DMS114 treated with DMSO at 0.1 percent for 48 hours (cell line): ENCODE results near the gene TRIM73.
"Not testable (repeated sequence)": the region's sequence is repeated elsewhere in the genome, so short reads cannot be mapped to it uniquely, and the experiment has no call there.

Source experiments
- DNase-seq: peaks from one replicate; lab custom pipeline; 2025; ENCODE audit not compliant: unreplicated experiment; lab: John Stamatoyannopoulos, UW

TRIM73 gene

GRCh38 chr7:75415428-75415817 lies 20.0 kb downstream of the TRIM73 start:
- DNase-seq, result not testable (repeated sequence)

- DNase-seq, result not testable (repeated sequence)
Measured at GRCh38 chr7:75415829-75416373, 20.5 kb downstream of the TRIM73 start.

GRCh38 chr7:75416787-75417186 lies 21.4 kb downstream of the TRIM73 start:
- DNase-seq, result not testable (repeated sequence)

- not testable (repeated sequence) for DNase-seq
Measured at GRCh38 chr7:75418292-75418858, 22.9 kb downstream of the TRIM73 start.

- not testable (repeated sequence) for DNase-seq
Measured at GRCh38 chr7:75419210-75419609, 23.8 kb downstream of the TRIM73 start.

- DNase-seq, result not testable (repeated sequence)
Measured at GRCh38 chr7:75419693-75420092, 24.3 kb downstream of the TRIM73 start.

- DNase-seq, result not testable (repeated sequence)
Measured at GRCh38 chr7:75420152-75420551, 24.7 kb downstream of the TRIM73 start.

- not testable (repeated sequence) for DNase-seq
Measured at GRCh38 chr7:75421798-75422710, 26.6 kb downstream of the TRIM73 start.

GRCh38 chr7:75423481-75423880 lies 28.1 kb downstream of the TRIM73 start:
- not testable (repeated sequence) for DNase-seq

GRCh38 chr7:75439000-75439399 lies 43.6 kb downstream of the TRIM73 start:
- not testable (repeated sequence) for DNase-seq

- not testable (repeated sequence) for DNase-seq
Measured at GRCh38 chr7:75442101-75442464, 46.7 kb downstream of the TRIM73 start.

- DNase-seq, result not testable (repeated sequence)
Measured at GRCh38 chr7:75442465-75443111, 47.2 kb downstream of the TRIM73 start.

GRCh38 chr7:75449946-75450345 lies 54.5 kb downstream of the TRIM73 start:
- not testable (repeated sequence) for DNase-seq

- DNase-seq, result not testable (repeated sequence)
Measured at GRCh38 chr7:75452494-75452955, 57.1 kb downstream of the TRIM73 start.
